ENCODE measurements around the gene WNT5B. TPM values are rescaled to one million over a fixed set of nuclear protein-coding genes. Genes with fewer than 3 reads are reported as not detected.
A peak's percentile ranks its signal among the peaks of the same experiment; 100 is the strongest.

WNT5B gene
- total and polyA plus RNA-seq, 9 of the 15 experiments (the other 6 are each of a cell fraction or from before 2014, with no cell fraction given): 0.42 to 16.8 (median 5.4) TPM

GRCh38 chr12:1642513-1642912 is 13.5 kb downstream of the WNT5B start:
- H3K4me3 ChIP-seq: no peak overlapping the region
- no peaks in the 10 kb centered on the region; the same call in 2 of the 3 replicates for H3K36me3 ChIP-seq (ENCODE audit: control insufficient read depth, insufficient read depth, low read length)
- H3K4me2 ChIP-seq (ENCODE audit: insufficient read depth, low read length): no peak overlapping the region
- no peak overlapping the region for H2AFZ ChIP-seq (ENCODE audit: low read depth, low read length)
- H3K27ac ChIP-seq (ENCODE audit: extremely low read depth, low read depth, low read length): no peak overlapping the region
- TF ChIP-seq BHLHE40 (IDR thresholded peaks at IDR 0.05; ENCODE audit: low read length): peak; percentile 80
- no peak for TF ChIP-seq ZNF217 (CRISPR knock-in tag; IDR thresholded peaks at IDR 0.05)
- TF ChIP-seq CHCHD3 (CRISPR knock-in tag; IDR thresholded peaks at IDR 0.05): no peak
- ChIA-PET POLR2A (no interaction called here), CTCF (ENCODE audit: low intra/inter-chr PET ratio) (no interaction called here)
- no peaks in the 10 kb centered on the region for H4K20me1 ChIP-seq (replicated peaks; ENCODE audit: control insufficient read depth, insufficient read depth, low read length)
- intact Hi-C loops (cut with micrococcal nuclease) (no loop called here), in situ Hi-C loops (cut with MboI) (no loop called here)
- H3K4me1 ChIP-seq (replicated peaks in 1 of 2; ENCODE audit: control insufficient read depth in 2 of 2, insufficient read depth in 2 of 2, low read length in 2 of 2): peaks cover 9 to 16% of the 10 kb centered on the region in 2 experiments; a peak in 4 of 5 replicates
- H3K27me3 ChIP-seq (ENCODE audit: control insufficient read depth in 2 of 2, insufficient read depth in 2 of 2, low read length in 2 of 2): no peaks in the 10 kb centered on the region
- FAIRE-seq (no peak), ATAC-seq (no peak), DNase-seq (ENCODE audit: extremely low read depth in 1 of 4, low spot score in 3 of 4) (no peak)
- WGBS (ENCODE audit: insufficient coverage, low coverage, missing lambda C conversion rate): 40% methylated on average over 7 of the region's 7 CpGs
- H3K9me3 ChIP-seq (replicated peaks; ENCODE audit: control insufficient read depth, insufficient read depth, low read depth, low read length): no peaks in the 10 kb centered on the region
- H3K9ac ChIP-seq (ENCODE audit: insufficient read depth in 1 of 2, low read depth in 2 of 2, low read length in 2 of 2): peak overlapping the region in 1 of 2 experiments; percentile 23; a peak in 1 of 4 replicates
- BruUV-seq (replicated peaks): no TSS peak
- H3K79me2 ChIP-seq (ENCODE audit: control insufficient read depth, insufficient read depth, low read length): no peaks in the 10 kb centered on the region
- H3K9me1 ChIP-seq (ENCODE audit: control insufficient read depth, insufficient read depth, low read length): no peaks in the 10 kb centered on the region

DNA sequence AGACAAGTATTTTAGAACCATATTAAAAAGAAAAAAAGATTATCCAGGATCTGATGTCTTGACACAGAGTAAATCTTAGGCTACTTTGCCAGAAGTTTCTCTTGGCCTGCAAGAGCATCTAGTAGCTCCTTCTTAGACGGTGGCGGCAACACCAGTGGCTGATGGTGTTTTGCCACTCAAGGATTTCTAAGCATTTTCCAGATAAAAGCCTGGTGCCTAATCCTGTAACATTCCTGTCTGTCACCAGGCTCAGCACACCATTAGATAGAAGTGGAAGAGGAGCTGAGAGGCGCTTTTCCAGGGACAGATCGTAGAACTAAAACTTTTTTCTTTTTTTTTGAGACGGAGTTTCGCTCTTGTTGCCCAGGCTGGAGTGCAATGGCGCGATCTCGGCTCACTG is 14.0 kb downstream of the WNT5B start:
- DNase-seq (ENCODE audit: extremely low read depth in 1 of 4, low spot score in 3 of 4) (no peak), FAIRE-seq (no peak), ATAC-seq (no peak)
- no peak overlapping the region for H3K4me3 ChIP-seq
- H3K4me1 ChIP-seq (replicated peaks in 1 of 2; ENCODE audit: control insufficient read depth in 2 of 2, insufficient read depth in 2 of 2, low read length in 2 of 2): peaks cover 9 to 16% of the 10 kb centered on the region in 2 experiments; a peak in 4 of 5 replicates
- no peak overlapping the region for H2AFZ ChIP-seq (ENCODE audit: low read depth, low read length)
- H3K4me2 ChIP-seq (ENCODE audit: insufficient read depth, low read length): no peak overlapping the region
- no TSS peak for BruUV-seq (replicated peaks)
- no peaks in the 10 kb centered on the region; the same call in 2 of the 3 replicates for H3K36me3 ChIP-seq (ENCODE audit: control insufficient read depth, insufficient read depth, low read length)
- no peaks in the 10 kb centered on the region for H3K9me3 ChIP-seq (replicated peaks; ENCODE audit: control insufficient read depth, insufficient read depth, low read depth, low read length)
- intact Hi-C loops (cut with micrococcal nuclease) (no loop called here), in situ Hi-C loops (cut with MboI) (no loop called here)
- H3K27ac ChIP-seq (ENCODE audit: extremely low read depth, low read depth, low read length): no peak overlapping the region
- TF ChIP-seq MTA3 (IDR thresholded peaks at IDR 0.05; ENCODE audit: borderline replicate concordance): no peak
- TF ChIP-seq CSDE1 (IDR thresholded peaks at IDR 0.05): no peak
- no peak for TF ChIP-seq ZNF780A (CRISPR knock-in tag; IDR thresholded peaks at IDR 0.05)
- no peak for TF ChIP-seq OTX1 (CRISPR knock-in tag; IDR thresholded peaks at IDR 0.05)
- ChIA-PET CTCF (ENCODE audit: low intra/inter-chr PET ratio) (no interaction called here), POLR2A (interaction anchor here (1.3 kb wide), 1 partner anchor 13 kb away, joined by 5 read pairs; no protein-coding TSS in a partner anchor)
- no peaks in the 10 kb centered on the region for H3K79me2 ChIP-seq (ENCODE audit: control insufficient read depth, insufficient read depth, low read length)
- 91% methylated on average over 4 of the region's 9 CpGs for WGBS (ENCODE audit: insufficient coverage, low coverage, missing lambda C conversion rate)
- no peaks in the 10 kb centered on the region for H4K20me1 ChIP-seq (replicated peaks; ENCODE audit: control insufficient read depth, insufficient read depth, low read length)
- H3K9me1 ChIP-seq (ENCODE audit: control insufficient read depth, insufficient read depth, low read length): no peaks in the 10 kb centered on the region
- no peaks in the 10 kb centered on the region for H3K27me3 ChIP-seq (ENCODE audit: control insufficient read depth in 2 of 2, insufficient read depth in 2 of 2, low read length in 2 of 2)
- no peak overlapping the region for H3K9ac ChIP-seq (ENCODE audit: insufficient read depth in 1 of 2, low read depth in 2 of 2, low read length in 2 of 2)

Measured in K562 (cell line).